Measurements from ENCODE around the gene EHBP1L1. TPM values are rescaled to one million over a fixed set of nuclear protein-coding genes. Genes with fewer than 3 reads are reported as not detected.
A peak's percentile ranks its signal among the peaks of the same experiment; 100 is the strongest.

The EHBP1L1 gene
- total RNA-seq, 2 donors from 2014 or later = 93.9 to 113 TPM

GRCh38 chr11:65571940-65572339 lies 3.9 kb upstream of the EHBP1L1 start:
- Mint-ChIP-seq H3K4me1 (ENCODE audit: low read depth) (peaks cover 66% of the 10 kb centered on the region), H3K27ac (peak overlapping the region; percentile 56), H3K4me3 (peak overlapping the region; percentile 97 to 100), H3K9me3 (no peaks in the 10 kb centered on the region), H3K27me3 (ENCODE audit: low read depth) (no peaks in the 10 kb centered on the region), H3K36me3 (ENCODE audit: insufficient read depth in 2 of 2) (peaks cover 10 to 12% of the 10 kb centered on the region in 2 donors)
- DNase-seq (no peak), ATAC-seq (replicated peaks in 1 of 2) (no peak)

- no peaks in the 10 kb centered on the region for H3K27me3 Mint-ChIP-seq (ENCODE audit: low read depth)
- H3K4me3 Mint-ChIP-seq = peak within 1 kb of the TSS; percentile 97 to 100
- ATAC-seq (replicated peaks in 1 of 2) = peak; percentile 13 to 18
- no peaks in the 10 kb centered on the region for H3K9me3 Mint-ChIP-seq
- peak; percentile 91 to 95 for DNase-seq
- peak within 1 kb of the TSS; percentile 68 for H3K27ac Mint-ChIP-seq
- H3K4me1 Mint-ChIP-seq (ENCODE audit: low read depth) = peaks cover 62% of the 10 kb centered on the region
- H3K36me3 Mint-ChIP-seq (ENCODE audit: insufficient read depth in 2 of 2) = peaks cover 10 to 12% of the 10 kb centered on the region in 2 donors
These were observed 3.3 kb upstream of the EHBP1L1 start, which contains the start of gene FAM89B for GRCh38 chr11:65572356-65573051. FAM89B (plus strand) TSS chr11:65572538; CDS start chr11:65572670, 132 bp downstream.

- Mint-ChIP-seq H3K36me3 (ENCODE audit: insufficient read depth in 2 of 2) (peaks cover 13 to 15% of the 10 kb centered on the region in 2 donors), H3K27ac (peak overlapping the region; percentile 71), H3K27me3 (ENCODE audit: low read depth) (no peaks in the 10 kb centered on the region), H3K4me3 (peak overlapping the region; percentile 91 to 93), H3K9me3 (no peaks in the 10 kb centered on the region), H3K4me1 (ENCODE audit: low read depth) (peaks cover 63% of the 10 kb centered on the region)
- ATAC-seq (replicated peaks in 1 of 2) = no peak
- DNase-seq = peak in 1 of 2 donors; percentile 35
These were observed 2.3 kb upstream of the EHBP1L1 start for GRCh38 chr11:65573391-65574079.

- H3K27me3 Mint-ChIP-seq (ENCODE audit: low read depth) = no peaks in the 10 kb centered on the region
- peak; percentile 38 to 39 for ATAC-seq (replicated peaks in 1 of 2)
- peak; percentile 92 to 94 for DNase-seq
- peaks cover 11 to 12% of the 10 kb centered on the region in 2 donors for H3K36me3 Mint-ChIP-seq (ENCODE audit: insufficient read depth in 2 of 2)
- peak overlapping the region; percentile 86 for H3K27ac Mint-ChIP-seq
- H3K9me3 Mint-ChIP-seq = no peaks in the 10 kb centered on the region
- peak overlapping the region; percentile 93 for H3K4me3 Mint-ChIP-seq
- H3K4me1 Mint-ChIP-seq (ENCODE audit: low read depth) = peaks cover 58% of the 10 kb centered on the region
These were observed 1.6 kb upstream of the EHBP1L1 start for GRCh38 chr11:65574109-65574810.

- peak overlapping the region; percentile 86 for H3K27ac Mint-ChIP-seq
- no peaks in the 10 kb centered on the region for H3K27me3 Mint-ChIP-seq (ENCODE audit: low read depth)
- H3K4me1 Mint-ChIP-seq (ENCODE audit: low read depth) = peaks cover 54% of the 10 kb centered on the region
- peak in 1 of 2 donors; percentile 13 for ATAC-seq (replicated peaks in 1 of 2)
- H3K36me3 Mint-ChIP-seq (ENCODE audit: insufficient read depth in 2 of 2) = peaks cover 14 to 15% of the 10 kb centered on the region in 2 donors
- peak overlapping the region; percentile 93 for H3K4me3 Mint-ChIP-seq
- DNase-seq = no peak
- no peaks in the 10 kb centered on the region for H3K9me3 Mint-ChIP-seq
These were observed 864 bp upstream of the EHBP1L1 start for GRCh38 chr11:65574811-65575567.

DNA sequence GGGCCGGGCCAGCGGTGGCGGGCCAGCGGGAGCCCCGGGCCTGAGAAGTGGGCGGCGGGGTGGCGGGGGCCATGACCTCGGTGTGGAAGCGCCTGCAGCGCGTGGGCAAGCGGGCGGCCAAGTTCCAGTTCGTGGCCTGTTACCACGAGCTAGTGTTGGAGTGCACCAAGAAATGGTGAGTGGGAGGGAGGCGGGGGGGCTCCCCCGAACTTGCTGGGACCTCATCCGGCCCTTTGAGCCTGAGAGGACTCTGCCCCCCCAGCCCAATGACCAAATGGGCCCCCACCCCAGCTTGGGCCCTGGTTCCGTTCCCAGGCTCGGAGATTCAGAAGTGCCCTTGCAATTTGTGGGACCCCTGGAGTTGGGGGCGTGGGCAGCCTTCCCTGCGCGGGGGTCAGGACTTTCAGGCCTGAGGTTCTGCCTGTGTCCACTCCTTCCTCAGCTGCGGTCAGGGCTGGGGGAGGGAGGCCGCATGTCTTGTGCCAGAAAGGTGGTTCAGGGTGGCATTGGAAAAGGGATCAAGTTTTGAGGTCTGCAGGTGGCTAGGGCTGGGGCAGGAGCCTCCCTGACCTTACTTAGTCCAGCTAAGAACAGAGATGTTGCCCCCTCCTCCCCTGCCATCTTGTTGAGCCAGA lies 496 bp downstream of the EHBP1L1 start:
- peak overlapping the region; percentile 92 to 93 for H3K4me3 Mint-ChIP-seq
- peaks cover 48% of the 10 kb centered on the region for H3K4me1 Mint-ChIP-seq (ENCODE audit: low read depth)
- H3K9me3 Mint-ChIP-seq = no peaks in the 10 kb centered on the region
- H3K36me3 Mint-ChIP-seq (ENCODE audit: insufficient read depth in 2 of 2) = peaks cover 13 to 16% of the 10 kb centered on the region in 2 donors
- no peaks in the 10 kb centered on the region for H3K27me3 Mint-ChIP-seq (ENCODE audit: low read depth)
- peak overlapping the region; percentile 22 for H3K27ac Mint-ChIP-seq
- ATAC-seq (replicated peaks in 1 of 2) (no peak), DNase-seq (peak in 1 of 2 donors; percentile 44)

GRCh38 chr11:65576867-65577755 lies 1.3 kb downstream of the EHBP1L1 start:
- peak overlapping the region; percentile 92 to 93 for H3K4me3 Mint-ChIP-seq
- H3K36me3 Mint-ChIP-seq (ENCODE audit: insufficient read depth in 2 of 2) = peaks cover 13 to 19% of the 10 kb centered on the region in 2 donors
- H3K27ac Mint-ChIP-seq = peak overlapping the region; percentile 22
- no peaks in the 10 kb centered on the region for H3K27me3 Mint-ChIP-seq (ENCODE audit: low read depth)
- ATAC-seq (replicated peaks in 1 of 2) (no peak), DNase-seq (peak; percentile 46 to 51)
- H3K4me1 Mint-ChIP-seq (ENCODE audit: low read depth) = peaks cover 40% of the 10 kb centered on the region
- H3K9me3 Mint-ChIP-seq = no peaks in the 10 kb centered on the region

- Mint-ChIP-seq H3K27ac (peak overlapping the region; percentile 66), H3K36me3 (ENCODE audit: insufficient read depth in 2 of 2) (peaks cover 11 to 19% of the 10 kb centered on the region in 2 donors), H3K9me3 (no peaks in the 10 kb centered on the region), H3K4me1 (ENCODE audit: low read depth) (peaks cover 36% of the 10 kb centered on the region), H3K4me3 (peak overlapping the region; percentile 92 to 93), H3K27me3 (ENCODE audit: low read depth) (no peaks in the 10 kb centered on the region)
- DNase-seq (no peak), ATAC-seq (replicated peaks in 1 of 2) (no peak)
These were observed 1.9 kb downstream of the EHBP1L1 start for GRCh38 chr11:65577756-65578109.

DNA sequence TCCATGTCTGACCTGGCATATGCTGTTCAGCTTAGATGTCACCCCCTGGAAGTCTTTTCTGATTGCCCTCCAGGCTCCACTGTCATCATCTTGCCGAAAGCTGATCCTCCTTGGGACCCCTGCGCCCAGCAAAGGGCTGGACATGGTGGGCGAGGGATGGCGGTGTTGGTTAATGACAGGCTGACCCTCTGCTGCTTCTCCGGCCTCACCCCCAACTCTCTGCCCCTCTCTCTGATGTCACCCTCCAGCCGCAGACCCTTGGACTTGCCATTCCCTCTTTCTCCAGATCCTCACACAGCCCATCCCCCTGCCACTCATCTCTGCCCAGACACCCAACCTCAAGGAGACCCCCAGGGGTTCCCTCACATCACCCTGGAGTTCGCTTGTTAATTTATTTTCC lies 2.3 kb downstream of the EHBP1L1 start:
- Mint-ChIP-seq H3K4me1 (ENCODE audit: low read depth) (peaks cover 34% of the 10 kb centered on the region), H3K27me3 (ENCODE audit: low read depth) (no peaks in the 10 kb centered on the region), H3K36me3 (ENCODE audit: insufficient read depth in 2 of 2) (peaks cover 11 to 20% of the 10 kb centered on the region in 2 donors), H3K4me3 (peak overlapping the region; percentile 92 to 93), H3K9me3 (no peaks in the 10 kb centered on the region), H3K27ac (peak overlapping the region; percentile 66)
- ATAC-seq (replicated peaks in 1 of 2) = no peak
- no peak for DNase-seq

GRCh38 chr11:65578667-65579066 lies 2.8 kb downstream of the EHBP1L1 start:
- peaks cover 28% of the 10 kb centered on the region for H3K4me1 Mint-ChIP-seq (ENCODE audit: low read depth)
- no peaks in the 10 kb centered on the region for H3K9me3 Mint-ChIP-seq
- DNase-seq (no peak), ATAC-seq (replicated peaks in 1 of 2) (no peak)
- peaks cover 11 to 20% of the 10 kb centered on the region in 2 donors for H3K36me3 Mint-ChIP-seq (ENCODE audit: insufficient read depth in 2 of 2)
- peak overlapping the region; percentile 92 to 93 for H3K4me3 Mint-ChIP-seq
- peak overlapping the region; percentile 66 for H3K27ac Mint-ChIP-seq
- no peaks in the 10 kb centered on the region for H3K27me3 Mint-ChIP-seq (ENCODE audit: low read depth)

DNA sequence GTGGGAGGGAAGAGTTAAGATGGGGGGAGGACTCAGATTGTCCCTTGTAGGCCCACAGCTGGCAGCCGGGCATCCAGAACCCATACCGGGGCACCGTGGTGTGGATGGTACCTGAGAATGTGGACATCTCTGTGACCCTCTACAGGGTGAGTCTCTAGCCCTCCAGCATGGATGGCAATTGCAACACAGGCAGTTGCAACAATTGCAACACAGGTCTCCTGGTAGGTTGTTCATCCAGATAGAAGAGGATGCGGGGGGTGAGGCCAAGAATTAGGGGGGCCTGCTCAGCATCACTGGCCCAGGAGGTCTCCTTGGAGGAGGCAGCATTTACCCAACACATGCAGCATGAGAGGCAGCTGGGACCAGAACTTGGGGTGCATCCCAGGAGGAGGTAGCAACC lies 3.4 kb downstream of the EHBP1L1 start:
- Mint-ChIP-seq H3K4me1 (ENCODE audit: low read depth) (peaks cover 24% of the 10 kb centered on the region), H3K4me3 (peak overlapping the region in 1 of 2 donors; percentile 18), H3K9me3 (no peaks in the 10 kb centered on the region), H3K36me3 (ENCODE audit: insufficient read depth in 2 of 2) (peaks cover 14 to 20% of the 10 kb centered on the region in 2 donors), H3K27ac (peak overlapping the region; percentile 38), H3K27me3 (ENCODE audit: low read depth) (no peaks in the 10 kb centered on the region)
- no peak for DNase-seq
- no peak for ATAC-seq (replicated peaks in 1 of 2)
